GM18499 (cell line): Measurements from ENCODE around the gene CPLX1.
"Not testable (repeated sequence)": the region's sequence is repeated elsewhere in the genome, so short reads cannot be mapped to it uniquely, and the experiment has no call there.

Source experiments
- ATAC-seq: cut with Tn5 transposase; IDR thresholded peaks from one replicate; pipeline ENCODE4 v1.9.1; 2021; ENCODE audit warnings: moderate number of reproducible peaks; ENCODE audit not compliant: insufficient read depth, unreplicated experiment

The CPLX1 gene

GRCh38 chr4:781493-782216, 44.3 kb downstream of the CPLX1 start:
- ATAC-seq, result peak; percentile 94

DNA sequence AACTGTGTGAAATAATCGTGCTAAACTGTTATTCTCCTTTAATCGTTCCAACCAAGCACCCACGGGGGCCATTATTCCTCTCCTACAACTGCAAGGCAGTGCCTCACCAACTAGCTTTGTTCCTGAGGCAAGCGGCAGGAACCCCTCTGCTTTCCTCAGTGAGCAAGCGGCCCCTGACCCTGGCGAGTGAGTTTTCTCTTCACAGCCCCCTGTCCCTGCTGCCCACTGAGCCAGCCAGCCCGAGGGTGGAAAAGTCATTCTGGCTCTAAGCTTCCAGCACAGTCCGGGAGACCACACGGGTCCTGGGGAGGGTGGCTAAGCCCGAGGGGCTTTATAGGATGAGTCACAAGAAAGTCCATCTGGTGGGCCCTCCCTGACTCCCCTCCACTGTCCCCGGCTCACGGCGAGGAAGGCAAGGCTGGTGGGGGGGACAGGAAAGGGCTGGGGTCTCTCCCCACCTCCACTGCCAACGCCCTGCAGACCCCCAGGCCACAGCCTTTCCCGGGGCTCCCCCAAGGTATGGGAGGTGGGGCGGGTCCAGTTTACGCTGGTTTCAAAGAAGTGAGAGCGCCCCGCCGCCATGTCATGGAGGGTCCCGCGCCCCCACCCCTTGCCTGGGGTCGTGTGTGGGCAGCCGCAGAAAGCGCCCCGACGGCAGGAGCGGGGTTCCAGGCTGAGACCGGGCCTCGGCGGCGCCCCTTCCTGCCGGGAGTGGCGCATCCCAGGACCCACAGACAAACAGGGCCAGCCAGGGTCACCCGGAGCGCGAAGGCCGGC, 45.0 kb downstream of the CPLX1 start:
- no peak for ATAC-seq

DNA sequence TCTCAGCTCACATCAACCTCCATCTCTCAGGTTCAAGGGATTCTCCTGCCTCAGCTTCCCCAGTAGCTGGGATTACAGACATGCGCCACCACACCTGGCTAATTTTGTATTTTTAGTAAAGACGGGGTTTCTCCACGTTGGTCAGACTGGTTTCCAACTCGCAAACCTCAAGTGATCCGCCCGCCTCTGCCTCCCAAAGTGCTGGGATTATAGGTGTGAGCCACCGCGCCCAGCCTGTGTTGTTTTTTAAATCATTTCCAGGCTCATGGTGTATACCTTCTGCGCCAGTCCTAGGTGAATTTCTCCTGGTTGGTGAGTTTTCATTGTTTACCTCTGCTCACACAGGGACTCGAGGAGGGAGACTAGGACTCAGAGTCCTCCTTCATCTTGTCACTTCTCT, 45.7 kb downstream of the CPLX1 start:
- not testable (repeated sequence) for ATAC-seq

DNA sequence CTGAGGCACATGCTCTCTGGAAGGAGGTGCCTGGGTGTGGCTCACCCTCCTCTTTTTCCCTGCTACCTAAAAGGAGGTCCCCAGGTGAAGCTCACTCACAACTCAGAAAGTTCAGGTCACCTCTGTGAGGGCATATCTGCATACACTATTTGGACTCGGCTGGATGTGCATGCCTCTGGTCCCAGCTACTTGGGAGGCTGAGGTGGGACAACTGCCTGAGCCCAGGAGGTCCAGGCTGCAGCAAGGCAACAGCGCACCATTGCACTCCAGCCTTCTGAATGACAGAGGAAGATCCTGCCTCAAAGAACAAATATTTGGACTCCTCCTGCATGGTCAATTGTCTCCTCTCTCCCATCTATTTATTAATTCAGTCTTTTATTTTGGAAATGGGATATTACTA, 46.4 kb downstream of the CPLX1 start:
- ATAC-seq, result no peak

DNA sequence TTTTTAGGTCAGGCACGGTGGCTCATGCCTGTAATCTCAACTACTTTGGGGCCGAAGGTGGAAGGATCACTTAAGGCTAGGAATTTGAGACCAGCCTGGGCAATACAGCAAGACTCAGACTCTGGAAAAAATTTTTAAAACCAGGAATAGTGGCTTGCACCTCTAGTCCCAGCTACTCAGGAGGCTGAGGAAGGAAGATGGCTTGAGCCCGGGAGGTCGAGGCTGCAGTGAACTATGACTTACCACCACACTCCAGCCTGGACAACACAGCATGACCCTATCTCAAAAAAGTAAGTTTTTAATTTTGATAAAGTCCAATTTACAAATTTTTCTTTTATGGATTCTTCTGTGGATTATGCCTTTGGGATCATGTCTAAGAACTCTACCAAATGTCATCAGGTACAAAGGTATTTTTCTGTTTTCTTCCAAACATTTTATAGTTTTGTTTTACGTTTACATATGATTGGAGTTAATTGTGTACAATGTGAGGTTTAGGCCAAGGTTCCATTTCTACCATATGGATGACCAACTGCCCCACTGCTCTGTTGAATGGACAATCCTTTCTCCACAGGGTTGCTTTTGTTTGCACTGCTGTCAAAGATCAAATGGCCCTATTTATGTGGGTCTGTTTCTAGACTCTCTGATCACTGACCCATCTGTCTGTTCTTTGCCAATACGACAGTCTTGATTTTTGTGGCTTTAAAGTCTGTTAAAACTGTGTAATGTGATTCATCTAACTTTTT, 48.2 kb downstream of the CPLX1 start:
- ATAC-seq, result no peak

DNA sequence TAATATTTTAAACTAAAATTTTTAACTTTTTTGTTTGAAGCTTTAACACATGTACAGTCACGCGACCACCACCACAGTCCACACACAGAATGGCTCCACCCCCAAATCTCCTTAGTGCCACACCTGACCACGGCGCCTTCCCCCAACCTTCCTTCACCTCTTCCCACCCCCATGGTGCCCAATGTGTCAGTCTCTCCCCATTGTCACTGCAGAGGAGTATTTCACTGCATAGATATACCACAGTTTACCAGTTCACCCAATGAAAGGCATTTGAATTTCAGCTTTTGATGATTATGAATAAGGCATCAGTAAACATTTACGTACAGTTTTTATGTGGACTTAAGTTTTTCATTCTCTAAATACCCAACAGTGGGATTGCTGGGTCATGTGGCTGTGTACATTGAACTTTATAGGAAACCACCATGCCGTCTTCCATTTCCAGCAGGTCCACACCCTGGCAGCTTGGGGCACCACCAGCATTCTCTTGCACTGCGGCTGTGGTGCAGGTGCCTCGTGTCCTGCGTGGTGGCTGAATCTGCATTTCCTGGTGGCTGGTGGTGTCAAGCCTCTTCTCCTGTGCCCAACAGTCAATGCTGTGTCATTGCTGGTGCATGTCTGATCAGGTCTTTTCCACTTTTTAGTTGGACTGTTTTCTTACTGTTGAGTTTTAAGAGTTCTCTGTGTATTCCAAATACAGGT, 49.0 kb downstream of the CPLX1 start:
- ATAC-seq, result no peak

GRCh38 chr4:775485-775884, 50.4 kb downstream of the CPLX1 start:
- not testable (repeated sequence) for ATAC-seq

DNA sequence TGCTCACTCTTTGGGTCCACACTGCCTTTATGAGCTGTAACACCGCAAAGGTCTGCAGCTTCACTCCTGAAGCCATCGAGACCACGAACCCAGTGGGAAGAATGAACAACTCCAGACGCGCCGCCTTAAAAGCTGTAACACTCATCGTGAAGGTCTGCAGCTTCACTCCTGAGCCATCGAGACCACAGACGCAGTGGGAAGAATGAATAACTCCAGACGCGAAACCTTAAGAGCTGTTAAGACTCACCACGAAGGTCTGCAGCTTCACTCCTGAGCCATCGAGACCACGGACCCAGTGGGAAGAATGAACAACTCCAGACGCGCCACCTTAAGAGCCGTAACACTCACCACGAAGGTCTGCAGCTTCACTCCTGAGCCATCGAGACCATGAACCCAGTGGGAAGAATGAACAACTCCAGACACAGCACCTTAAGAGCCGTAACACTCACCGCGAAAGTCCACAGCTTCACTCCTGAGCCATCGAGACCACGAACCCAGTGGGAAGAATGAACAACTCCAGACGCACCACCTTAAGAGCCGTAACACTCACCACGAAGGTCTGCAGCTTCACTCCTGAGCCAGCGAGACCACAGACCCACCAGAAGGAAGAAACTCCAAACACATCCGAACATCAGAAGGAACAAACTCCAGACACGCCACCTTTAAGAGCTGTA, 51.4 kb downstream of the CPLX1 start:
- not testable (repeated sequence) for ATAC-seq

DNA sequence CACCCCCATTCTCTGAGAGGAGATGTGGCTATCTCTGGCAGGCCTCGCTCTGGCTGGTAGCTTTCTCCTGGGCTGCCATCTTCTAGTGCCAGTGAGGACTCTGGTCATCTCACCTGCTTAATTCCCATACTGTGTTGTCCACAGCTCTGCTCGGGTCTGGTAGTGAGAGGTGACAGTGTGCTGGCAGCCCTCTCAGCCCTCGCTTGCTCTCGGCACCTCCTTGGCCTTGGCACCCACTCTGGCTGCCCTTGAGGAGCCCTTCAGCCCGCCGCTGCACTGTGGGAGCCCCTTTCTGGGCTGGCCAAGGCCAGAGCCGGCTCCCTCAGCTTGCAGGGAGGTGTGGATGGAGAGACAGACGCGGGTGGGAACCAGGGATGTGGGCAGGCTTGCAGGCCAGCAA, 52.7 kb downstream of the CPLX1 start:
- no peak for ATAC-seq

DNA sequence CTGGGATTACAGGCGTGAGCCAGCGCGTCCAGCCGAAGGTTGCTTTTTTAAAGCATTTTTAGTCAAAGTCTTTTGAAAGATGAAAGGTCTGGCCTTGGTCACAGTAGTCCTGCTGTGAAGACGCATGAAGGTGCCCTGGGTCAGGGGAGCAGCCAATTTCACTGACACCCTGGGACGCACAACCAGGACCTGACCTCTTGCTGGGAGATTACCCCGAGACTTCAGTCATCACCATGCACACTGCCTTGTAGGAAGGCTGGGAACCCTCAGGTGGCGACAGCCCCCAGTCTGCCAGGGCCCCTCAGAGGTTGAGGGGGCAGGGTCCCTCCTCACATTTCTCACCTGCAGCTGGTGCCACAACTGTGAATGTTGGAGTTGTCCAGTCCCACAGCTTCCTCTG, 53.2 kb downstream of the CPLX1 start:
- ATAC-seq, result no peak

DNA sequence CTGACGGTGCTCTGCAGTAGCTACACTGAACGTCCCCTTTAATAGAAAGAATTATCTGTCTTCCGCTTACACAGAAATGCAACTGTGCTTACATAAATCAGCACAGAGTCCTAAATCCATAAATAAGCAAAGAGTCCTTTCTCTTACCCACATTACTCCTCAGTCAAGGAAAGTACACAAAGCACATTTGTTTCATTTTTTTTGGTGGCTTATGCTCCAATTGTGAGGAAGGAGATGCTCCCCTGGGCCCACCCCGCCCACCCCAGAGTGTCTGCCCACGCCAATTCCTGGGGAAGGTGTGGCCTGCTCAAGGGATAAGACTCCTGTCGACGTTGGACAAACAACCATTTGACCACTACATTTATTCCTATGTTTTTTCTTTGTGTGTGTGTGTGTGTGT, 53.8 kb downstream of the CPLX1 start:
- ATAC-seq, result no peak

DNA sequence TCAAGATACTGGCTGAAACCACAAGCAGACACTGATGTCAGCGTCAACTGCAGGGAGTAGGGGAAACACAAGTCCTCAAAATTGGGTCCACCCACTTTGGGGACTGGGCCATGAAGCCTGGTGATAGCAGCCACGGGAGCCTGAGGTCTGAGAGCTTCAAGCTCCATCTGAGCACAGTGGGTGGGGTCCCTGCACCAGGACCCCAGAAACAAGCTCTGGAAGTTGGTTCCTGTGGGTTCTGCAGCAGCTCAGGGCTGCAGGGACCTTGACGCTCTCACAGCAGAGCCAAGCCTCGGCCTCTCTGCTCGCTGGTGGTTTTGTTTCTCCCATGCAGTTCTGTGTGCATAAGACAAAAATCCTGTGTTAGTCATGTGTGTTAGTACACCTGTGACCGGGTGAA, 54.5 kb downstream of the CPLX1 start:
- no peak for ATAC-seq

GRCh38 chr4:770022-770421, 55.9 kb downstream of the CPLX1 start:
- no peak for ATAC-seq

DNA sequence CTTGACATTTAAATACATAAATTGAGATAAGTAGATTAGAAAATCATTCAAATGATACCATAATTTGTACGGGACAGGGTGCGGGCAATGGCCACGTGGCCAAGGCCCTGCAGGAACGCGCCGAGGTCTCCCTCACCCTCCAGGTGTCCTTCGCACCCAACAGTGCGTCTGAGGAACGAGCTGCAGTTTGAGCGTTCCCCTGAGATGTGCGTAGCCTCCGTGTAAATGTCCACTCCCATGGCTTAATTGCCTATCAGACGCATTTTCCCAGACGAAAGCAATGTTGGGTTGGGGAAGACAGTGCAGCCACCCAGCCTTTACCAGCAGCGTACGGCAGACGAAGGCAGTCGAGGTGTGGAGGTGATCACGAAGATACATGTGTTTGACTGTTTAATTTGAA, 56.4 kb downstream of the CPLX1 start:
- no peak for ATAC-seq

- no peak for ATAC-seq
Observed at GRCh38 chr4:768995-769394, 56.9 kb downstream of the CPLX1 start.

GRCh38 chr4:768076-768475, 57.9 kb downstream of the CPLX1 start:
- ATAC-seq, result no peak

GRCh38 chr4:766559-767283, 59.2 kb downstream of the CPLX1 start:
- no peak for ATAC-seq

- no peak for ATAC-seq
Observed at GRCh38 chr4:766152-766515, 59.8 kb downstream of the CPLX1 start.

- ATAC-seq, result no peak
Observed at GRCh38 chr4:764405-765169, 61.3 kb downstream of the CPLX1 start.
